Activated CD8-positive, alpha-beta memory T cell treated with anti-CD3 and anti-CD28 coated beads for 1 hour (primary cell): ENCODE measurements around the gene NEMP2.

ENCODE experiments used
- DNase-seq, 2 donors: peaks; one replicate each; pipeline ENCODE4 v3.0.0-alpha.2; 2020; ENCODE audit warnings: low read depth in 1 of 2; ENCODE audit errors: extremely low read depth in 1 of 2

NEMP2 gene

DNA sequence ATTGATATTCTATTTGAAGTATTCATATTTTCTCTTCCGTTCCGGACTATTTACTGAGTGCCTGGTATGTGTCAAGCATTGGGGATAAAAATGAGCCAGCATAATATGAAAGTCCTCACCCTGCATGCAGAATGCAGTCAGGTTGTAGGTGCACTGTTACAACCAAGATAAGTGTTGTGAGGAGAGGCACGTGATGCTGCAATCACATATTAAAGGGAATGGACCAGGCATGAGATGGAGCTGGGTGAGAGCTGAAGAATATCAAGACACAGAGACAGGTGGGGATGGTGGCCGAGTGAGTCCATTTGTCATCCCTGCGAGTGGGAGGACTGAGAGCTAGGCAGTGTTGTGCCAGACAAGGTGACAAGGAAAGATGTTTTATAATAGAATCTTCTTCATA, 74.0 kb downstream of the NEMP2 start:
- no peak for DNase-seq

DNA sequence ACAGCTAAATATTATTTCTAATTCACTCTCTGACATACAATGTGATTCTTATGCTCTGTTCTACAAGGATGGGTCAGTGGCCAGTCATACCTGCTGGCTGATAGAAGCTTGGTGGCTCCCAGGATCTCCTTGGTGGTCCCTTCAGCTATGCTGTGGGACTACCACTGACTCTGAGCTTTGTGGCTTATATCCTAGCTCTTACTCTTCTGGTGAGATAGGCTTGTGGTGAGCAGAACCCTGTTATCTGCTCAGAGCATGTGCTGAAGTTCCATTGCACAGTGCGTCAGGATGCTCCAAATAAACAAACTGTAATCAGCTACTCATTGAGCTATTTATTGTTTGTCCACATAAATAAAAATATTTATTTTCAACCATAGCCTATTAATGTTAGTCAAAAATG, 74.6 kb downstream of the NEMP2 start:
- DNase-seq: no peak

DNA sequence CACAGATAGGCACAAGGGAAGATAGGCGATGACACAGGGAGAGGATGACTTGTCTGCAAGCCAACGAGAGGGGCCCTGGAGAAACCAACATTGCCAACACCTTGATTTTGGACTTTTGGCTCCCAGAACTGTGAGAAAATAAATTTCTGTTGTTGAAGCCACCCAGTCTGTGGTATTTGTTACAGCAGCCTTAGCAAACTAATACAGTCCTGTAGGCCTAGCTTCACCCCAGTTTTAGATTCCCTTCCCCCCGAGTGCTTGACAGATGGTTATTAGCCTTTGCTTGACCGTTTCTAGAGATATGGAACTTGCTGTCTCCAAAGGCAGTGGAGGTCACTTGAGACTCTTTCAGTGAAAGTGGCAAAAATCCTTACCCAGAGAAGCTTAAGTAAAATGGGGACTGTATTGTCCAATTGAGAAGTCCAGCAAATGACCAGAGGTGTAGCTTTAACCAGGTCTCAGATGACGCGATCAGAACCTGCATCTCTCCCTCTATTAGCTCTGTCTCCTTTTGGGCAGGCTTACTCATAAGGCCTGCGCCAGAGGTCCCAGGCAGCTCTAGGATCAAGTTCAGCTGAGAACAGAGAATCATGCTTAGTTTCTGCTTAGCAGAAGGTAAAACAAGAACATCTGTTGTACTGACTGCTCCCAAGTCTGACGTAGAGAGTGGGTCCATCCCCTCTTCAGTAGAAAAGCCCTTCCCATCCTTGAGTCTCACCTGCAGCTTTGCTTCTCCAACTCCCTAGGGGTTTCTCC, 76.0 kb downstream of the NEMP2 start:
- no peak for DNase-seq

DNA sequence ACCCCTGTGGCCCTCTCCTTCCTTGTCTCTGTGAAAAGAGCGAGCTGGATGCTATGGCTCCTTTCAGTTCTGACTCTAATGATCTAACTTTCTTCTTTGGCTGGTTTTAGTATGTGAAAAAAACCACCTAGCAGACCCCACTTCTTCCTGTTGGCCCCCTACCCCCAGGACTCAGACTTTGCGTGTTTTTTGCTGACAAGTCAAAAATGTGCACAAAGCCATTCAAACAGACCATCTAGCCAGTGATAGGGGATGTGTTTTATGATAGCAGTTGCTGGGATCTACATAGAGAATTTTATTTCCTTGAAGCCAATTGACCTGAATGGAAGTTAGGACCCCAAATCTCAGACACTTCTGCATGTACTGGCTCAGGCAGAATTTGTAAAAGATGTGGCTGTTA, 77.3 kb downstream of the NEMP2 start:
- DNase-seq: no peak

DNA sequence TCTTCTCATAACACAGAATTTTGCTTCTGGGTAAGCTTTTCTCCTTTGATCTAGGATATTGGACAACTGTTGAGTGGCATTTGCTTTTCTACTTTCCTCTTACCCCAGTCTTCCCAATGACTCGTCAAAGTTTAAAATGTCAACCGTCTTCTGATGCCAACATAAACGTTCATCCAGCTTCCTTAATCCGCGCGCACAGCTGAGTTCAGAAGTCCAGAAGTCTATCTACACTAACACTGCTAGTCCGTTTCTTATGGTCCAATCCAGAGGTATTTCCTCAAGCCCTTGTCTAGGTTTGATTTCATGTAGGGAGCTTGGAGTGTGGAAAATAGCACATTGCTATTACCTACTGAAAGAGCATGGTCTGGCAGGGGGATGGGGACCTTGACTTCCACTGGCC, 77.7 kb downstream of the NEMP2 start:
- no peak for DNase-seq

DNA sequence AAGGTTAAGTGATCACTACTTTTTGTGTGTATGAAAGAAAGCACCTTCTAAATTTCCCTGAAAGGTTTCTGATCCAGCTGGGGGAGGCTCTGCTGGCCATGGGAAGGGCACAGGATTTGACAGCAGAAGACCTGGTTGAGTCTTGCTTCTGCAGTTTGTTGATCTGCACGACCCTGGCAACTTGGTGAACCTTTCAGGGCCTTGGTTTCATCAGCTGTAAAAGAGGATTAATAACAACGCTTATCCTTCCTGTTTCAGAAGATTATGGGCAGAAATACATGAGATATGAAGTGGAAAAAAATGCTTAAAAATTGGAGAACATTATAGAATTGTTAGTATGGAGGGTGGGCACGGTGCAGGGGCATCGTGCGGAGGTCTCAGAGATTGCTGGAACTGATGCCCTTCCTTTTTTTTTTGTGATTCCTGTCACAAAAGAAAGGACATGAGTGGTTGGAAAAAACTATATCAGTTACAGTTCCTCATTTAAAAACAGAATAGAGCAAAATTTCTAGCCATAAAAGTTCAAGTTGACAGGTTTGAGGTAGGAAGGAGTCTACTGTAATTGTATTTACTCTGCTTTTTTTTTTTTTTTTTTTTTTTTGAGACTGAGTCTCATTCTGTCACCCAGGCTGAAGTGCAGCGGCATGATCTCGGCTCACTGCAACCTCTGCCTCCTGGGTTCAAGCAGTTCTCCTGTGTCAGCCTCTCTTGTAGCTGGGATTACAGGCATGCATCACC, 79.0 kb downstream of the NEMP2 start:
- no peak for DNase-seq

DNA sequence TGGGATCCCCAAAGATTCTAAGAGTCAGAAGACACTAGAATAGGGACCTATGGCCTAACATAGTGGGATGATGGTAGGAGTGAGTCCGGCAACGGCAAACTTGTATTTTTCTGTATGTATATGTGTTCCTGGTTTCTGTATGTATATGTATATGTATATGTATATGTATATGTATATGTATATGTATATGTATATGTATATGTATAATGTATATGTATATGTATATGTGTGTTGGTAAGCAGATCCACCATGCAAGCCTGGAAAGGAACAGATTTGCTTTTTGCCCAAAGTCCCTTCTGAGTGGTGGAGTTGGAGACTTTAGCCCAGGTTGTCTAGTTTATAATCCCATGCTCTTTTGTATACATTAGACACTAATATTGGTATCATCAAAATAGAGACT, 79.7 kb downstream of the NEMP2 start:
- no peak for DNase-seq
